Endothelial cell of umbilical vein (primary cell): ENCODE data around the gene OXLD1.

Experiments
- EZH2 ChIP-seq: IDR thresholded peaks from 2 replicates; pipeline ENCODE4 v1.6.1; 2012; ENCODE audit warnings: borderline replicate concordance, low read depth, mild to moderate bottlenecking, moderate library complexity, low read length, inconsistent platforms; ENCODE audit not compliant: severe bottlenecking
- FOS ChIP-seq: IDR thresholded peaks from 2 replicates; pipeline ENCODE4 v1.6.1; 2011; ENCODE audit warnings: mild to moderate bottlenecking, low read length, moderate library complexity, borderline replicate concordance; ENCODE audit not compliant: insufficient read depth
- GATA2 ChIP-seq: IDR thresholded peaks from 2 replicates; pipeline ENCODE4 v1.7.0; 2011; ENCODE audit warnings: low read depth, mild to moderate bottlenecking, moderate library complexity, mixed read lengths, low read length; ENCODE audit not compliant: insufficient read length, insufficient read depth
- JUN ChIP-seq: IDR thresholded peaks from 2 replicates; pipeline ENCODE4 v1.6.1; 2011; ENCODE audit warnings: borderline replicate concordance, low read depth; ENCODE audit not compliant: insufficient read length, insufficient read depth
- MYC ChIP-seq: IDR thresholded peaks from one replicate; pipeline ENCODE4 v1.6.1; 2011; ENCODE audit warnings: mild to moderate bottlenecking, low read depth, low read length
- POLR2A ChIP-seq: IDR thresholded peaks from 2 replicates; pipeline ENCODE4 v1.6.1; 2012; ENCODE audit warnings: low read depth, mild to moderate bottlenecking, control low read depth, low read length
- POLR2AphosphoS5 ChIP-seq: IDR thresholded peaks from 2 replicates; pipeline ENCODE4 v1.6.1; 2012; ENCODE audit warnings: low read depth, mild to moderate bottlenecking, control low read depth, low read length, moderate library complexity; ENCODE audit not compliant: insufficient read depth
- TF ChIP-seq, protein P1 (sequence below), 2 donors: IDR thresholded peaks; 1 replicate in 1 of 2; 2 replicates in 1 of 2; pipeline ENCODE4 v1.5.1; 2011; ENCODE audit warnings: low read length in 2 of 2, mild to moderate bottlenecking in 2 of 2, moderate library complexity in 2 of 2, control low read depth in 1 of 2, inconsistent platforms in 1 of 2, low read depth in 1 of 2; ENCODE audit not compliant: insufficient read depth in 1 of 2; ENCODE audit errors: extremely low read depth in 1 of 2
- TF ChIP-seq, protein P2 (sequence below): IDR thresholded peaks from 2 replicates; pipeline ENCODE4 v1.6.1; 2011; ENCODE audit not compliant: insufficient read depth, insufficient read length

DNA sequence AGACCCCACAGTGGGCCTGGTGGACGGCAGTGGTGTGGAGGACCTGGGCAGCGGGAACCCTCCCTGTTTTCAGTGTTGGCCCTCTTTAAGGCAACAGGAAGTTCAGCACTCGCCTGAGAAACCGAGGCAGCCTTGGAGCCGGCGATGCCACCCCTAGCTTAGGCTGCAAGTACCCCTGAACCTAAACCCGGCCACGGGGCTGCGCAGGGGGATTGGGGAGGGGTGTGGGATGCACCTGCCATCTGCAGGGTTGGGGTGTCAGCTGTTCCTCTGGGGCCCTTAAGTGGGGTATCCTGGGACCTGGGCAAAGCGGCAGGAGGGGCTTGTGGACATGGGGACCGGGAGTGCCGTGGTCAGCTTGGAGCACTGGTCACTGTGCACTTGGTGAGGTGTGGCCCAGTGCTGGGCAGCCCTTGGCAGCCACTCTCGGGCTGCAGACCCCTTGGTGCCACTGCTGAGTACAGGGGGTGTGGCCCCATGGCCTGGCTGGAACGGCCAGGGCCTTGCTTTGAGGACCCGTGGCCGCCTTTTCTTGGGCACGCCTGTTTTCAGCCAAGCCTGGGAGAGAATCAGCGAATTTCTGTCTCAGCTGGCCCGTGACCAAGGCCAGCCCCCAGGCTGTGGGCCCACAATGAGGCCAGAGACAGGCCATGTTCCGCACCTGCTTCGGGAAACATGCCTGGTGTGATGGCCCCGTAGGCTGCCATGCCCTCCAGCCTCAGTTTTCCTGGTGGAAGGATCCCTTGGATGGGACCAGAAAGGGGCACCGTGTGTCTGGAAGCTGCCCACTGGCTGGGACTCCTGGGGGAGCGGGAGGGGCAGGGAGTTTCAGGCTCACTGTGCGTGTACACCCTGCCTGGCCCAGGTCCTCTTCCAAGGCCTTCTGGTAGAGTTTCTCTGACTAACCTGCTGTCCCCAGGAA lies 41.6 kb upstream of the OXLD1 start:
- TF ChIP-seq, protein P1, sequence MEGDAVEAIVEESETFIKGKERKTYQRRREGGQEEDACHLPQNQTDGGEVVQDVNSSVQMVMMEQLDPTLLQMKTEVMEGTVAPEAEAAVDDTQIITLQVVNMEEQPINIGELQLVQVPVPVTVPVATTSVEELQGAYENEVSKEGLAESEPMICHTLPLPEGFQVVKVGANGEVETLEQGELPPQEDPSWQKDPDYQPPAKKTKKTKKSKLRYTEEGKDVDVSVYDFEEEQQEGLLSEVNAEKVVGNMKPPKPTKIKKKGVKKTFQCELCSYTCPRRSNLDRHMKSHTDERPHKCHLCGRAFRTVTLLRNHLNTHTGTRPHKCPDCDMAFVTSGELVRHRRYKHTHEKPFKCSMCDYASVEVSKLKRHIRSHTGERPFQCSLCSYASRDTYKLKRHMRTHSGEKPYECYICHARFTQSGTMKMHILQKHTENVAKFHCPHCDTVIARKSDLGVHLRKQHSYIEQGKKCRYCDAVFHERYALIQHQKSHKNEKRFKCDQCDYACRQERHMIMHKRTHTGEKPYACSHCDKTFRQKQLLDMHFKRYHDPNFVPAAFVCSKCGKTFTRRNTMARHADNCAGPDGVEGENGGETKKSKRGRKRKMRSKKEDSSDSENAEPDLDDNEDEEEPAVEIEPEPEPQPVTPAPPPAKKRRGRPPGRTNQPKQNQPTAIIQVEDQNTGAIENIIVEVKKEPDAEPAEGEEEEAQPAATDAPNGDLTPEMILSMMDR (IDR thresholded peaks at IDR 0.05; ENCODE audit: extremely low read depth in 1 of 2, insufficient read depth in 1 of 2, low read depth in 1 of 2, low read length in 2 of 2) = no peak
- no peak for TF ChIP-seq EZH2
- no peak for TF ChIP-seq MYC
- no peak for TF ChIP-seq POLR2A
- no peak for TF ChIP-seq POLR2AphosphoS5
- TF ChIP-seq, protein P2, sequence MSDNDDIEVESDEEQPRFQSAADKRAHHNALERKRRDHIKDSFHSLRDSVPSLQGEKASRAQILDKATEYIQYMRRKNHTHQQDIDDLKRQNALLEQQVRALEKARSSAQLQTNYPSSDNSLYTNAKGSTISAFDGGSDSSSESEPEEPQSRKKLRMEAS = no peak
- TF ChIP-seq JUN = no peak
- TF ChIP-seq GATA2 = no peak
- TF ChIP-seq FOS = no peak
